Measurements from ENCODE around the gene SPON1.

Gene SPON1

GRCh38 chr11:14021738-14022137 is 59.2 kb downstream of the SPON1 start:
- DNase-seq (ENCODE audit: low read depth) = no peak
- no peak overlapping the region for H3K4me3 ChIP-seq (ENCODE audit: low read length)
- TF ChIP-seq, protein P1, sequence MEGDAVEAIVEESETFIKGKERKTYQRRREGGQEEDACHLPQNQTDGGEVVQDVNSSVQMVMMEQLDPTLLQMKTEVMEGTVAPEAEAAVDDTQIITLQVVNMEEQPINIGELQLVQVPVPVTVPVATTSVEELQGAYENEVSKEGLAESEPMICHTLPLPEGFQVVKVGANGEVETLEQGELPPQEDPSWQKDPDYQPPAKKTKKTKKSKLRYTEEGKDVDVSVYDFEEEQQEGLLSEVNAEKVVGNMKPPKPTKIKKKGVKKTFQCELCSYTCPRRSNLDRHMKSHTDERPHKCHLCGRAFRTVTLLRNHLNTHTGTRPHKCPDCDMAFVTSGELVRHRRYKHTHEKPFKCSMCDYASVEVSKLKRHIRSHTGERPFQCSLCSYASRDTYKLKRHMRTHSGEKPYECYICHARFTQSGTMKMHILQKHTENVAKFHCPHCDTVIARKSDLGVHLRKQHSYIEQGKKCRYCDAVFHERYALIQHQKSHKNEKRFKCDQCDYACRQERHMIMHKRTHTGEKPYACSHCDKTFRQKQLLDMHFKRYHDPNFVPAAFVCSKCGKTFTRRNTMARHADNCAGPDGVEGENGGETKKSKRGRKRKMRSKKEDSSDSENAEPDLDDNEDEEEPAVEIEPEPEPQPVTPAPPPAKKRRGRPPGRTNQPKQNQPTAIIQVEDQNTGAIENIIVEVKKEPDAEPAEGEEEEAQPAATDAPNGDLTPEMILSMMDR (IDR thresholded peaks at IDR 0.05; ENCODE audit: insufficient read depth, low read depth, low read length, missing control alignments) = no peak

GRCh38 chr11:14022251-14022650 is 59.7 kb downstream of the SPON1 start:
- DNase-seq (ENCODE audit: low read depth) = peak; percentile 51
- TF ChIP-seq, protein P1 (IDR thresholded peaks at IDR 0.05; ENCODE audit: insufficient read depth, low read depth, low read length, missing control alignments) = no peak
- H3K4me3 ChIP-seq (ENCODE audit: low read length) = no peak overlapping the region

DNA sequence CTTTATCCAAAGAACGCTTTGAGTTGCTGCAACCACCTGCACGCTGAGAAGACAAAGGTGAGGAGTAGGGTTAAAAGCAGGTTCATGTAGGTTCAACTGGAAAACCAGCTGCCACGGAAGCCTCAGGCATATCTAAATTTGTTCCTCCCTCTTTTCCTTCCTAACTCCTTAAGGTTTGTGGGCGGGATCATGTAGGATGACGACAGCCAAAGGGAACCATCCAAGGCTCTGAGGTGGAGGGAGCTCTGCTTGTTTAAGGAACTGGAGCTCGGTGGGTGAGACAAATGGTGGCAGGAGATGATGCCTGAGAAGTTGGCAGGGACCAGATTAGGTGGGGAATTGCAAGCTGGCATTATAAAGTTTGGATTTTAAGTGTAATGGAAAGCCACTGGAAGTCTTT is 60.3 kb downstream of the SPON1 start:
- H3K4me3 ChIP-seq (ENCODE audit: low read length) = no peak overlapping the region
- TF ChIP-seq, protein P1 (IDR thresholded peaks at IDR 0.05; ENCODE audit: insufficient read depth, low read depth, low read length, missing control alignments) = no peak
- DNase-seq (ENCODE audit: low read depth) = no peak

DNA sequence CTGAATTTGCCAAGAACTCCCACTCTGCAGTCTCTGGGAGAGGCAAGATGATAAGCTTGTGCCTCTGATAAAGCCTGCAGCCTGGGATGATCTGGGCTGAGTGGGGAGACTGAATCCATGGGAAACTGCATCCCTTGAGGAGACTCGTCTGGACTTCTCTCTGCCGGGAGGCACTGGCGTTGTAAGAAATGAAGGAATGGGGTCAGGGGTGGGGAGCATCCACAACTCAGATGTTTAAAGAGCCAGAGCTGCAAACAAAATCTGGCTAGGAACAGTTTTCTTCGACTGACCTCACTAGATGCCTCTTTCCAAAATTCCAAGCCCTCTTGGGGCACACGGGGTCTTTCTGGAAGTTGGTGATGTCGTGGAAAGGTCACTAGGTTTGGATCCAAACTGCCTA is 64.4 kb downstream of the SPON1 start:
- TF ChIP-seq, protein P1 (IDR thresholded peaks at IDR 0.05; ENCODE audit: insufficient read depth, low read depth, low read length, missing control alignments) = no peak
- no peak for DNase-seq (ENCODE audit: low read depth)
- H3K4me3 ChIP-seq (ENCODE audit: low read length) = no peak overlapping the region

- no peak for DNase-seq (ENCODE audit: low read depth)
- TF ChIP-seq, protein P1 (IDR thresholded peaks at IDR 0.05; ENCODE audit: insufficient read depth, low read depth, low read length, missing control alignments) = no peak
- no peak overlapping the region for H3K4me3 ChIP-seq (ENCODE audit: low read length)
These were observed 65.0 kb downstream of the SPON1 start for GRCh38 chr11:14027525-14027924.

DNA sequence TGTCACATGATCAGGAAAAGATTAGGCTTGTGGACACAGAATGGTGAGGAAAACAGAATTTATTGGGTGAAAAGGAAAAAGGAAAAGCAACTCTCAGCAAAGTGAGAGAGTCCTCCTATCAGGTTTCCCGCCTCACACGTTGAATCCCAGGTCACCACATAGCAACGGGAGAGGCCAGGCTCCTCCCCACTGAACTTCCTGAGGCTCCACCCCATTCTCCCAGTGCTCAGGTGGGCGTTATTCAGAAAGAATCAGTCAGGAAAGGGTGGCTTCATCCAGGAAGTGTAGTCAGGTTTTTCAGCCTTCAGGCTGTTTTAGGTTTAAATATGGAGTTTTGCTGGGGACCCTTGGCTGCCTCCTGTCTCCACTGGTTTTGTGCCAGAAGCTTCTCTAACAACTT is 66.9 kb downstream of the SPON1 start:
- DNase-seq (ENCODE audit: low read depth) = peak; percentile 16
- TF ChIP-seq, protein P1 (IDR thresholded peaks at IDR 0.05; ENCODE audit: insufficient read depth, low read depth, low read length, missing control alignments) = no peak
- no peak overlapping the region for H3K4me3 ChIP-seq (ENCODE audit: low read length)

All from epithelial cell of esophagus (primary cell).